ENCODE data around the gene TRPM6. TPM values are rescaled to one million over a fixed set of nuclear protein-coding genes. Genes with fewer than 3 reads are reported as not detected.

The TRPM6 gene
- total RNA-seq, 3 donors from 2014 or later (not counting 1 experiment from before 2014, with no cell fraction given): 0.36 to 12.8 TPM; not detected in 1

DNA sequence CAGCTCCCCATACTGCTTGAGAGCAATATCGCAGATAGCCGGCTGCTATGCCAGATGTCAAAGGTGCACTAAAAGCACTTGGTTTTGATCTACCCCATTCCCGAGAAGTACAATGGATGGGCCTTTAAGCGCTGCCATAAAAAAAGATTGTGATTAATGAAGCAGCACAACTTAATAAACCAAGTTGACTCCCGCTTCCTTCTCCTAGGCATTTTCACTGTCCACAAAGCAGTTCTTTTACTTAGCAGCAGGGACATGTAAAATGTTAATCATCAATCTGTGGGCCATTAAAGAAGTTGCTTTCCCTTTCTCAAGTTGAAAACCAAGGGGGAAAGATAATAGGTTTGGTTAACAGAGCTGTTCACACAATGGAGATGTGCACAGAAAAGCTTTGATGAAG is 176.4 kb downstream of the TRPM6 start:
- no peaks in the 10 kb centered on the region for H3K4me1 ChIP-seq (ENCODE audit: control insufficient read depth, insufficient read depth, low read length)
- Mint-ChIP-seq H3K4me1 (no peaks in the 10 kb centered on the region), H3K4me3 (no peak overlapping the region), H3K36me3 (no peaks in the 10 kb centered on the region), H3K9me3 (no peaks in the 10 kb centered on the region), H3K27me3 (ENCODE audit: low read depth in 2 of 2) (peaks cover 0 to 10% of the 10 kb centered on the region in 2 donors), H3K27ac (no peak overlapping the region)
- no peaks in the 10 kb centered on the region for H3K9me3 ChIP-seq (ENCODE audit: control insufficient read depth, insufficient read depth, low read length)
- no peaks in the 10 kb centered on the region for H3K27me3 ChIP-seq (ENCODE audit: control insufficient read depth, insufficient read depth, low read length)
- no peaks in the 10 kb centered on the region for H3K36me3 ChIP-seq (ENCODE audit: control insufficient read depth, insufficient read depth, low read length)
- TF ChIP-seq, protein P1, sequence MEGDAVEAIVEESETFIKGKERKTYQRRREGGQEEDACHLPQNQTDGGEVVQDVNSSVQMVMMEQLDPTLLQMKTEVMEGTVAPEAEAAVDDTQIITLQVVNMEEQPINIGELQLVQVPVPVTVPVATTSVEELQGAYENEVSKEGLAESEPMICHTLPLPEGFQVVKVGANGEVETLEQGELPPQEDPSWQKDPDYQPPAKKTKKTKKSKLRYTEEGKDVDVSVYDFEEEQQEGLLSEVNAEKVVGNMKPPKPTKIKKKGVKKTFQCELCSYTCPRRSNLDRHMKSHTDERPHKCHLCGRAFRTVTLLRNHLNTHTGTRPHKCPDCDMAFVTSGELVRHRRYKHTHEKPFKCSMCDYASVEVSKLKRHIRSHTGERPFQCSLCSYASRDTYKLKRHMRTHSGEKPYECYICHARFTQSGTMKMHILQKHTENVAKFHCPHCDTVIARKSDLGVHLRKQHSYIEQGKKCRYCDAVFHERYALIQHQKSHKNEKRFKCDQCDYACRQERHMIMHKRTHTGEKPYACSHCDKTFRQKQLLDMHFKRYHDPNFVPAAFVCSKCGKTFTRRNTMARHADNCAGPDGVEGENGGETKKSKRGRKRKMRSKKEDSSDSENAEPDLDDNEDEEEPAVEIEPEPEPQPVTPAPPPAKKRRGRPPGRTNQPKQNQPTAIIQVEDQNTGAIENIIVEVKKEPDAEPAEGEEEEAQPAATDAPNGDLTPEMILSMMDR (IDR thresholded peaks at IDR 0.05): no peak
- H3K4me3 ChIP-seq (ENCODE audit: low read length): no peak overlapping the region
- ATAC-seq (no peak), DNase-seq (no peak)
- intact Hi-C loops (cut with micrococcal nuclease): no loop called here
- 89% methylated on average over 5 of the region's 5 CpGs for WGBS (ENCODE audit: insufficient coverage)
- no peak overlapping the region for H3K27ac ChIP-seq (ENCODE audit: low read length)

DNA sequence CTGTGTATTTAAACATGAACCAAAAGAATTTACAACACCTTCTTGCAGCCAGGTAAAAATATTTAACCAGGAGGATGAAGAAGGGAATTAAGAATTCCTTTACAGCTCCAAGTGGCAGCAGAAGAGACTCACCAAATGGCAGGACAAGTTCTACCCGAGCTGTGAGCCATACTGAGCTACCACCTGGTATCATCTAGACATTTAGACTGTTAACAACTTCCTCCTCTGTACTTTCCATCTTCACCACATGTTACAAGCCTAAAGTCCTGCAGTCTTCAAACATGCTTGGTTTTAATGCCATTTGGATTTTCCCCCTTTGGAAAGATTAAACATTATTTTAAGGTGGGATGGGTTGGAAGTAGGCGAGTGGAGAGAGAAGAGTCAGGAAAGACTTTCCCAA is 190.2 kb downstream of the TRPM6 start:
- 29% methylated on average over 1 of the region's 2 CpGs for WGBS (ENCODE audit: insufficient coverage)
- Histone ChIP-seq H3K27ac (ENCODE audit: low read length) (no peak overlapping the region), H3K4me1 (ENCODE audit: control insufficient read depth, insufficient read depth, low read length) (no peaks in the 10 kb centered on the region), H3K9me3 (ENCODE audit: control insufficient read depth, insufficient read depth, low read length) (no peaks in the 10 kb centered on the region), H3K4me3 (ENCODE audit: low read length) (no peak overlapping the region), H3K27me3 (ENCODE audit: control insufficient read depth, insufficient read depth, low read length) (no peaks in the 10 kb centered on the region), H3K36me3 (ENCODE audit: control insufficient read depth, insufficient read depth, low read length) (no peaks in the 10 kb centered on the region)
- Mint-ChIP-seq H3K27ac (no peak overlapping the region), H3K27me3 (ENCODE audit: low read depth in 2 of 2) (peaks cover 11 to 13% of the 10 kb centered on the region in 2 donors), H3K36me3 (no peaks in the 10 kb centered on the region), H3K4me1 (no peaks in the 10 kb centered on the region), H3K4me3 (no peak overlapping the region), H3K9me3 (no peaks in the 10 kb centered on the region)
- DNase-seq (no peak), ATAC-seq (no peak)
- intact Hi-C loops (cut with micrococcal nuclease): no loop called here
- TF ChIP-seq, protein P1 (IDR thresholded peaks at IDR 0.05): no peak

DNA sequence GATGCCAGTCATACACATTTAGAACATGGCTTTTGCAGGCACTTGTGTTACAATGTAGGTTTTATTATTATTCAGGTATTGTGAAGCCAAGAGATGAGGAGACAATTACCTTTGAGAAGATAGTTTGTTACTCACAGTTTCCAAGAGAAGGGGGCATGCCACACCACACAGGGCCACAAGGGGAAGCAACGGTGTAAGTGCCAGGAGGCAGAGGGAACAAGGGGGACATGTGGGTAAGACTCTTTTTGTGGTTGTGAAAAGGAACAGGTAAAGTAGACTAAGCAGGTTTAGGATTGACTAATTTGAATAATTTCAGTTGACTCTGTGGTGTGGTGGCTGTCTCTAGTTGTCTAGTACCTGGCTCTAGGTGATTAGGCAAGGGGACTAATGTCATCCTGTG is 191.2 kb downstream of the TRPM6 start:
- H3K9me3 ChIP-seq (ENCODE audit: control insufficient read depth, insufficient read depth, low read length): no peaks in the 10 kb centered on the region
- no peaks in the 10 kb centered on the region for H3K9me3 Mint-ChIP-seq
- peaks cover 11 to 13% of the 10 kb centered on the region in 2 donors for H3K27me3 Mint-ChIP-seq (ENCODE audit: low read depth in 2 of 2)
- 68% methylated on average over 1 of the region's 1 CpG for WGBS (ENCODE audit: insufficient coverage)
- intact Hi-C loops (cut with micrococcal nuclease): no loop called here
- H3K4me3 ChIP-seq (ENCODE audit: low read length): no peak overlapping the region
- no peaks in the 10 kb centered on the region for H3K36me3 ChIP-seq (ENCODE audit: control insufficient read depth, insufficient read depth, low read length)
- H3K27me3 ChIP-seq (ENCODE audit: control insufficient read depth, insufficient read depth, low read length): no peaks in the 10 kb centered on the region
- no peak overlapping the region for H3K27ac ChIP-seq (ENCODE audit: low read length)
- DNase-seq: no peak
- no peak for ATAC-seq
- H3K4me1 ChIP-seq (ENCODE audit: control insufficient read depth, insufficient read depth, low read length): no peaks in the 10 kb centered on the region
- H3K4me3 Mint-ChIP-seq: no peak overlapping the region
- no peaks in the 10 kb centered on the region for H3K4me1 Mint-ChIP-seq
- TF ChIP-seq, protein P1 (IDR thresholded peaks at IDR 0.05): no peak
- H3K36me3 Mint-ChIP-seq: no peaks in the 10 kb centered on the region
- no peak overlapping the region for H3K27ac Mint-ChIP-seq

DNA sequence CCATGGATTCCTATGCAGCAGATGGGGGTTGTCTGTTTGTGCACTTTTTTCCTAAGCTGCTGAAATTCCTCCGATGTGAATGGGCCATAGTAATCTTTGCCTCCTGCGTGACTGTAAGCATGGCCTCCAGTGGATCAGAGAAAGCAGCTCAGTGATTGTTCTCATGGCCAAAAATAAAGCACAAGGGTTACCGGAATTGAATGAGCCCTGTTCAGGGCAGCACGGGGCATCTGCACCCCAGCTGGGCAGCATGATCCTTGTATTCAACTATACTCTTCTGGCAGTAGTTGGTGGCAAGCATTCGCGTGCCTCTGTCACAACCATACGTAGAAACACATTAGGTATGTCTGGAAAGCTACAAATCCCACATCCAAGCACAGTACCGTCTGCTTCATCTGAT is 196.7 kb downstream of the TRPM6 start:
- ATAC-seq (no peak), DNase-seq (no peak)
- H3K27ac ChIP-seq (ENCODE audit: low read length): no peak overlapping the region
- H3K4me1 ChIP-seq (ENCODE audit: control insufficient read depth, insufficient read depth, low read length): no peaks in the 10 kb centered on the region
- Mint-ChIP-seq H3K27ac (no peak overlapping the region), H3K27me3 (ENCODE audit: low read depth in 2 of 2) (peaks cover 0 to 5% of the 10 kb centered on the region in 2 donors), H3K4me1 (no peaks in the 10 kb centered on the region), H3K9me3 (no peaks in the 10 kb centered on the region), H3K4me3 (no peak overlapping the region), H3K36me3 (no peaks in the 10 kb centered on the region)
- no peaks in the 10 kb centered on the region for H3K27me3 ChIP-seq (ENCODE audit: control insufficient read depth, insufficient read depth, low read length)
- TF ChIP-seq, protein P1 (IDR thresholded peaks at IDR 0.05): no peak
- 88% methylated on average over 7 of the region's 8 CpGs for WGBS (ENCODE audit: insufficient coverage)
- H3K4me3 ChIP-seq (ENCODE audit: low read length): no peak overlapping the region
- intact Hi-C loops (cut with micrococcal nuclease): no loop called here
- H3K9me3 ChIP-seq (ENCODE audit: control insufficient read depth, insufficient read depth, low read length): no peaks in the 10 kb centered on the region
- no peaks in the 10 kb centered on the region for H3K36me3 ChIP-seq (ENCODE audit: control insufficient read depth, insufficient read depth, low read length)

Measured in natural killer cell (primary cell).